HG02943 (cell line): ENCODE results near the gene TGFB1.
A peak's percentile ranks its signal among the peaks of the same experiment; 100 is the strongest.
"Not testable (repeated sequence)": the region's sequence is repeated elsewhere in the genome, so short reads cannot be mapped to it uniquely, and the experiment has no call there.

ENCODE experiments used
- ATAC-seq: cut with Tn5 transposase; IDR thresholded peaks from one replicate; pipeline ENCODE4 v1.9.1; 2021; ENCODE audit warnings: mild to moderate bottlenecking, low read depth, moderate library complexity; ENCODE audit not compliant: unreplicated experiment

TGFB1 gene

GRCh38 chr19:41371119-41371518, 17.4 kb upstream of the TGFB1 start:
- not testable (repeated sequence) for ATAC-seq

DNA sequence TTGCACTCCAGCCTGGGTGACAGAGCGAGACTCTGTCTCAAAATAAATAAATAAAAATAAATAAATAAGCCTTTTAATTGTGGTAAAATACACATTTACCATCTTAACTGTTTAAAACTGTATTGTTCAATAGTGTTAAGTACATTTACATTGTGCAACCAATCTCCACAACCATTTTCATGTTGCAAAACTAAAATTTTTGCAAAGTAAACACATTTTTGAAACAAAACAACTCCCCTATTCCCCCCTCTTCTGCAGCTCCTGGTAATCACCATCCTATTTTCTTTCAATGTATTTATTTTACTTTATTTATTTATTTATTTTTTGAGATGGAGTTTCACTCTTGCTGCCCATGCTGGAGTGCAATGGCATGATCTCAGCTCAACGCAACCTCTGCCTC, 16.0 kb upstream of the TGFB1 start:
- ATAC-seq, result no peak

DNA sequence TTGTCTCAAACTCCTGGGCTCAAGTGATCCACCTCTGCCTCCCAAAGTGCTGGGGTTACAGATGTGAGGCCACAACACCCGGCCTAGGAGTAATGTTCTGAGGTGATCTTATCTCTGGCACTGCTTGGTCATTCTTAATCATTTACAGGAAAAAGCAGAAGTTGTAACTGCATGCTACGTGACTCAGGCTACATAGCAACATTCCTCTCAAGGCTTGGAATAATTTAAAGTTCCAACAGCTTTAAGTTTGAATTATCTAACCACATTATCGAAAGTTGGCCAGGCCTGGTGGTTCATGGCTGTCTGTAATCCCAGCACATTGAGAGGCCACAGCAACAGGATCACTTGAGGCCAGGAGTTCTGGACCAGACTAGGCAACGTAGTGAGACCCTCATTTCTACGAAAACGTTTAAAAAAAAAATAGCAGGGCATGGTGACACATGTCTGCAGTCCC, 14.2 kb upstream of the TGFB1 start:
- ATAC-seq, result no peak

- no peak for ATAC-seq
Measured at GRCh38 chr19:41366089-41366488, 12.4 kb upstream of the TGFB1 start.

DNA sequence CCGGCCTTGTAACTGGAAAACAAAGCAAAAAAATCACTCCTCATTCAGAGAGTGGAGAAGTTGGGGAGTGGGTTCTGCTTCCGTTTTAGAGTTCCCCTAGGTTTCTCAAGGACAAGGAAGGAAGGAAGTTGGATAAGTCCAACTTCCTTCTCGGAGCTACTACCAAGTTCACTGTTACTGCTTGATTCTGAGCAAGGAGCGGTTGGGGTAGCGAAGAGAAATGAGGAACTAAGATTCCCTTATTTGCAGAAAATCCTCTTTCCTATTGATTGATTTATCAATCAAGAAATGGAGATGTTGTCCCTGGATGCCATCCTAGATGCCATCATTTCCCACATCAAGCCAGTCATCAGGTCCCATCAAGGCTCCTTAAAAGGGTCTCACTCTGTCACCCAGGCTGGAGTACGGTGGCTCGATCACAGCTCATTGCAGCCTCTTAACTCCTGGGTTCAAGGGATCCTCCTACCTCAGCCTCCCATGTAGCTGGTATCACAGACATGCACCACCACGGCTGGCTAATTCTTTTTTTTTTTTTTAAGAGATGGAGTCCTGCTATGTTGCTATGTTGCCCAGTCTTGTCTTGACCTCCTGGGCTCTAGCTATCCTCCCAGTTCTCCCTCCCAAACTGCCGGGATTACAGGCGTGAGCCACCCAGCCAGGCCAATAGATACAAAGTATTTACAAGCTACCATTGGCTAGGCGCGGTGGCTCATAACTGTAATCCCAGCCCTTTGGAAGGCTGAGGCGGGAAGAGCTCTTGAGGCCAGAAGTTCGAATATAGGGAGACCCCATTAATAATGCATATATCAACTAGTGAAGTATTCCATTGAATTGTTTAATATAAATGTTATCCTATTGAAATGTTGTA, 11.0 kb upstream of the TGFB1 start:
- no peak for ATAC-seq

GRCh38 chr19:41363753-41364523, 10.2 kb upstream of the TGFB1 start, which contains the start of gene B9D2:
B9D2 (minus strand) TSS chr19:41364149; CDS start chr19:41363519, 630 bp downstream.
- peak; percentile 76 for ATAC-seq

- no peak for ATAC-seq
Measured at GRCh38 chr19:41363371-41363752, 9.6 kb upstream of the TGFB1 start.

DNA sequence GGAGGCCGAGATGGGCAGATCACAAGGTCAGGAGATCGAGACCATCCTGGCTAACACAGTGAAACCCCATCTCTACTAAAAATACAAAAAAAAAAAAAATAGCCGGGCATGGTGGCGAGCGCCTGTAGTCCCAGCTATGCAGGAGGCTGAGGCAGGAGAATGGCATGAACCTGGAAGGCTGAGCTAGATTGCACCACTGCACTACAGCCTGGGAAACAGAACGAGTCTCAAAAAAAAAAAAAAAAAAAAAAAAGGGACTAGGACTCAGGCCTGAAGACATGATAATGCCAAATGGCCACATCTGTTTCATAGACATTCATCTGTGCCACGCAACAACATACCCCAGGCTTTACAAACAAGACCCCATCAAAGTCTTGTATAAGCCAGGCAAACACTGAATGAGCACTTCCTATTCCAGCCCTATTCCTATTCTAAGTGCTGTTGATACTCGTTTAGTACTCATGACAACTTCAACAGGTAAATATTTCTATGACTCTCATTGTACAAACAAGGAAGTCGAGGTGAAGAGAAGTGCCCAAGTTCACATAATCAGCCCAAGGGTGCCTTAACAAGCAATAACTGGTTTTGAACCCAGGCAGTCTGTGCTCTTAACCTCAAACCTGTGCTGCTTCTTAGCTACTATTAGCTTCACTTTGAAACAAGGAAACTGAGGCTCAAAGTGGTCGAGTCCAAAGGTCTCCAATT, 8.6 kb upstream of the TGFB1 start:
- ATAC-seq, result no peak

DNA sequence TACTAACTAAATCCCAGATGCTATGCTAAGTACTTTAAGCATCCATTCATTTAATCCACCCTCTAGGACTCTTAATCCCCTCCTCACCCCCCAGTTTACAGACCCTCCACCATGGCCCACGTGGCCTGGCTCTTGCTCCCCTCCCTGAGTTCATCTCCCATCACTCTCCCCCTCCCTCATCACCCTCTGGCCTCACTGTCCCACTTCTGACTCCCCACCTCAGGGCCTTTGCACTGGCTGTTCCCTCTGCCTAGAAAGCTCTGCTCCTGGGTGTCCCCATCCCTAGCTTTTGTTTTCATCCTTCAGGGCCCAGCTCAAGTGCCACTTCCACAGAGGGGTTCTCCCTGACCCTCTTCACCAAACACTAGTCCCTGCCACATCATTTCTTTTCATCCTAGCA, 6.0 kb upstream of the TGFB1 start:
- no peak for ATAC-seq

DNA sequence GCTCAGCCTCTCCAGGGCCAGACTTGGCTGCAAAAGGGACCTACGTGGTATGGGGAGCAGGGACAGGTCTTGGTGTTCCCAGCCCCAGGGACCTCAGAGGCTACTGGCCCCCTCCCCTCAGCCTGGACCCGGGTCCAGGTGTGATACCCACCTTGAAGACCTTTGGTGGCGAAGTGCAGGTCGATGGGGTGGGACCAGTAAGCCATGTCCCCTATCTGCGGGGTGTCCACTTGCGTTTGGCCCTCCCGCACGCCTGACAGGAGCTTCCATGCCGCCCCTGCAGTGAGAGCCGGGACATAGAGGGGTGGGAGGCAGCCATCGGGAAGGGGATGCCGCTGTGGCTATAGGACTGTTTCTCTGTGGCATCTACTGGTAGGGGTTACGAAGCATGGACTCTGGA, 4.0 kb upstream of the TGFB1 start:
- ATAC-seq, result no peak

- ATAC-seq, result no peak
Measured at GRCh38 chr19:41356984-41357739, 3.4 kb upstream of the TGFB1 start.

- no peak for ATAC-seq
Measured at GRCh38 chr19:41355802-41356201, 2.1 kb upstream of the TGFB1 start.

GRCh38 chr19:41355035-41355434, 1.3 kb upstream of the TGFB1 start:
- ATAC-seq, result no peak

- ATAC-seq, result no peak
Measured at GRCh38 chr19:41354343-41354953, 726 bp upstream of the TGFB1 start.

- ATAC-seq, result no peak
Measured at GRCh38 chr19:41352609-41353465, 885 bp downstream of the TGFB1 start.

DNA sequence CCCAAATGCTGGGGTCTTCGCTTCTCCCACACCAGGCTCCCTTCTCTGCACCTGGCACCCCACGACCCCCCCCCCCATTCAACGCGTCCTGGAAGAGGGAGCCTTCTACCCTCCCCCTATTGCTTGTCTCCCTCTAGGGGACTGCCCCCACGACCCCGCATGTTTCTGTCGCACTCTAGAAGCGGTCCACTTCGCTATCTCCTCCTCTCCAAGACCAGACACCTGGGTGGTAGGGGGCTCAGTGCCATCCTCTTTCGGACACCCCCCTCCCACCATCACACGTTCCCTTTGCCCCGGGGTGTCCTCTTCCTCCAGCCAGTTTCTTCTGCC, 1.5 kb downstream of the TGFB1 start:
- ATAC-seq, result no peak

DNA sequence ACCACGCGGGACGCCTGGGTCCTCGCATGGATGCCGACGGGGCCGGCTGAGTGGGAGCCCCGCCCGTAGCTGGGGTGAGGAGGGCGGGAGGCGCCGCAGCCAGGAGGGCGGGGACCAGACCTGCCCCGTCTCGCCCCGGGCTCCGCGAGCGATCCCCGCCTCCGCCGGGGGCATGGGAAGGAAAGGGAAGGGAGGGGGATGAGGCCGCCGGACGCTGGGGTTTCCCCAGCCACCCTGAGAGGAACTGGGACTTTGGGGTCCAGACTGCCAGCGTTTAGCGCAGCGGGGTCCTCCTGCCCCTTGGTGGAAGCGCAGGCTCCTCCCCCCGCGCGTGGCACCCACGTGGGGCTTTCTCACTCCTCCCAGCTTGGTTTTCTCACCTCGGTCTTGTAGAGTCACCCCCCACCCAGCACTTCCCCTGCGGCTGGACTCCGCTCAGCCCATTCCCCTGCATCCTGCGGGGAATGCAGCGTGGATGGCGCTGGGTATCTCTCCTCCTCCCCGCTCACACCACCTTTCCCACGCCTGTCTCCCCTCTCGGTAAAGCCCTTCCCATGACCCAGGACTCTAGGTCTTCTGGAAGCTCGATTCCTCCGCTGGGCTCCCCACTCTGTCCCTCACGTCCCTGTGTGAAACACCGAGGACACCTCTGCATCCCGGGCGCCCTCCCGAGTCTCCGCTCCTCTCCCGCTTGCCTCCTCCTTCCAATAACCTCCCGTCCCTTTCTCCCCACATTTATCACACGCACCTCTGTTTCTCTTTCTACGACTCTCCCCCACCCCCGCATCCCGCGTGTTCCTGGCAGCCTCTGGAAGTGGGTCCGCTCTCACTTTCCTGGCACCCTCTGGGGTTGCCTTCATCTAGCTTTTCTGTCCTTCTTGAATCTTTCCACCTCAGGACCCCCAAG, 2.1 kb downstream of the TGFB1 start:
- ATAC-seq, result no peak

- no peak for ATAC-seq
Measured at GRCh38 chr19:41350735-41351338, 2.9 kb downstream of the TGFB1 start.
